Endothelial cell of umbilical vein (primary cell): ENCODE measurements around the gene LRRC8B. TPM values are rescaled to one million over a fixed set of nuclear protein-coding genes. Genes with fewer than 3 reads are reported as not detected.

Experiments
- BruUV-seq: library from RNA; stranded (reverse); fragments of 400-500 nt; replicated peaks from 2 replicates; lab custom pipeline; 2021; lab: Mats Ljungman, UMichigan
- CTCF ChIA-PET: fragments of 300-600, 350-600 bp; sonication (Branson Sonifier 250); formaldehyde crosslinking; loops from one replicate; lab custom pipeline; 2021; ENCODE audit warnings: antibody characterized with exemption, inconsistent platforms; lab: Charles Lee
- POLR2A ChIA-PET: fragments of 300-600, 350-600 bp; sonication (Branson Sonifier 250); formaldehyde crosslinking; loops from one replicate; lab custom pipeline; 2021; ENCODE audit warnings: antibody characterized with exemption, inconsistent platforms; lab: Charles Lee
- DNase-seq: peaks from one replicate; pipeline ENCODE4 v3.0.0-alpha.2; 2011; ENCODE audit warnings: low read depth, low spot score
- FAIRE-seq: peaks from 2 replicates; lab custom pipeline; 2011; peaks lifted over from hg19 to GRCh38; lab: Jason Lieb, UNC
- H2AFZ ChIP-seq: 2 replicates; pipeline ENCODE4 v1.6.0; 2012; ENCODE audit warnings: low read depth, low read length, control low read depth, inconsistent platforms
- H3K27ac ChIP-seq: 2 replicates; pipeline ENCODE4 v1.5.1; 2011; ENCODE audit warnings: low read depth, mild to moderate bottlenecking, control low read depth, low read length, moderate library complexity; ENCODE audit not compliant: insufficient read depth
- H3K27me3 ChIP-seq, 2 experiments: 2 replicates each; pipeline versions ENCODE4 v1.6.0 to v1.6.1; 2011; ENCODE audit warnings: low read length in 2 of 2, mixed read lengths in 1 of 2; ENCODE audit not compliant: control insufficient read depth in 2 of 2, insufficient read depth in 2 of 2
- H3K36me3 ChIP-seq, 2 experiments: 2 replicates in 1 of 2; 3 replicates in 1 of 2; pipeline ENCODE4 v1.5.1; 2011; ENCODE audit warnings: low read length in 2 of 2, mild to moderate bottlenecking in 1 of 2, moderate library complexity in 1 of 2; ENCODE audit not compliant: control insufficient read depth in 2 of 2, insufficient read depth in 2 of 2; ENCODE audit errors: extremely low read depth in 1 of 2
- H3K4me1 ChIP-seq: 3 replicates; pipeline ENCODE4 v1.5.1; 2011; ENCODE audit warnings: mild to moderate bottlenecking, low read length; ENCODE audit not compliant: control insufficient read depth, insufficient read depth; ENCODE audit errors: extremely low read depth
- H3K4me2 ChIP-seq: 2 replicates; pipeline ENCODE4 v1.6.1; 2011; ENCODE audit warnings: low read length, control low read depth, mixed read lengths; ENCODE audit not compliant: insufficient read depth
- H3K4me3 ChIP-seq, 3 experiments: fragments of 200-600 bp in 1 of 3; sonication (generic), shearing (Covaris generic) in 1 of 3; replicated peaks in 1 of 3; 2 replicates each; pipeline ENCODE4 v1.5.1; 2011 to 2016; ENCODE audit warnings: control low read depth in 3 of 3, low read length in 3 of 3, mild to moderate bottlenecking in 2 of 3, inconsistent platforms in 1 of 3, low read depth in 1 of 3, moderate library complexity in 1 of 3; ENCODE audit not compliant: insufficient read depth in 1 of 3
- H3K79me2 ChIP-seq: 2 replicates; pipeline ENCODE4 v1.6.0; 2012; ENCODE audit warnings: low read length, inconsistent platforms; ENCODE audit not compliant: control insufficient read depth, insufficient read depth
- H3K9ac ChIP-seq: replicated peaks from 2 replicates; pipeline ENCODE3; 2011; ENCODE audit warnings: low read length, control low read depth; ENCODE audit not compliant: insufficient read depth; ENCODE audit errors: extremely low read depth
- H3K9me1 ChIP-seq: replicated peaks from 3 replicates; pipeline ENCODE4 v1.6.0; 2011; ENCODE audit warnings: mild to moderate bottlenecking, low read length; ENCODE audit not compliant: control insufficient read depth, insufficient read depth; ENCODE audit errors: extremely low read depth
- H3K9me3 ChIP-seq: replicated peaks from 2 replicates; pipeline ENCODE4 v1.5.1; 2012; ENCODE audit warnings: low read length, inconsistent platforms; ENCODE audit not compliant: control insufficient read depth, insufficient read depth
- H4K20me1 ChIP-seq: replicated peaks from 2 replicates; pipeline ENCODE3; 2011; ENCODE audit warnings: mild to moderate bottlenecking, low read length; ENCODE audit not compliant: control insufficient read depth, insufficient read depth; ENCODE audit errors: extremely low read depth
- CTCF ChIP-seq, 2 donors: IDR thresholded peaks; 1 replicate in 1 of 2; 2 replicates in 1 of 2; pipeline ENCODE4 v1.5.1; 2011; ENCODE audit warnings: low read length in 2 of 2, mild to moderate bottlenecking in 2 of 2, moderate library complexity in 2 of 2, control low read depth in 1 of 2, inconsistent platforms in 1 of 2, low read depth in 1 of 2; ENCODE audit not compliant: insufficient read depth in 1 of 2; ENCODE audit errors: extremely low read depth in 1 of 2
- EZH2 ChIP-seq: IDR thresholded peaks from 2 replicates; pipeline ENCODE4 v1.6.1; 2012; ENCODE audit warnings: borderline replicate concordance, low read depth, mild to moderate bottlenecking, moderate library complexity, low read length, inconsistent platforms; ENCODE audit not compliant: severe bottlenecking
- FOS ChIP-seq: IDR thresholded peaks from 2 replicates; pipeline ENCODE4 v1.6.1; 2011; ENCODE audit warnings: mild to moderate bottlenecking, low read length, moderate library complexity, borderline replicate concordance; ENCODE audit not compliant: insufficient read depth
- GATA2 ChIP-seq: IDR thresholded peaks from 2 replicates; pipeline ENCODE4 v1.7.0; 2011; ENCODE audit warnings: low read depth, mild to moderate bottlenecking, moderate library complexity, mixed read lengths, low read length; ENCODE audit not compliant: insufficient read length, insufficient read depth
- JUN ChIP-seq: IDR thresholded peaks from 2 replicates; pipeline ENCODE4 v1.6.1; 2011; ENCODE audit warnings: borderline replicate concordance, low read depth; ENCODE audit not compliant: insufficient read length, insufficient read depth
- MAX ChIP-seq: IDR thresholded peaks from 2 replicates; pipeline ENCODE4 v1.6.1; 2011; ENCODE audit not compliant: insufficient read depth, insufficient read length
- MYC ChIP-seq: IDR thresholded peaks from one replicate; pipeline ENCODE4 v1.6.1; 2011; ENCODE audit warnings: mild to moderate bottlenecking, low read depth, low read length
- POLR2A ChIP-seq: IDR thresholded peaks from 2 replicates; pipeline ENCODE4 v1.6.1; 2012; ENCODE audit warnings: low read depth, mild to moderate bottlenecking, control low read depth, low read length
- POLR2AphosphoS5 ChIP-seq: IDR thresholded peaks from 2 replicates; pipeline ENCODE4 v1.6.1; 2012; ENCODE audit warnings: low read depth, mild to moderate bottlenecking, control low read depth, low read length, moderate library complexity; ENCODE audit not compliant: insufficient read depth
- dilution Hi-C: fragments of 300-500 bp; cut with MboI; formaldehyde crosslinking; loops from one replicate; pipeline ENCODE4 v1.15.0; 2019; ENCODE audit warnings: low sequenced_read_pairs; ENCODE audit not compliant: extremely low pct_ligation_motif_present
- intact Hi-C: fragments of 100-400 bp; cut with micrococcal nuclease; formaldehyde crosslinking; loops from one replicate; pipeline ENCODE4 v1.10.0; 2022
- polyA plus RNA-seq, 4 experiments: library from polyadenylated mRNA; depleted of rRNA in 3 of 4; stranded (reverse) in 3 of 4; unstranded in 1 of 4; fragments of >200 nt; gene quantifications; 2 replicates each; pipeline versions ENCODE4 v1.2.1 to v1.2.3, GENCODE V29; 2011 to 2012; ENCODE audit warnings: missing spikeins in 1 of 4
- total RNA-seq: library from RNA; stranded (reverse); gene quantifications from 2 replicates; pipeline ENCODE4 v1.2.3, GENCODE V29; 2021

Gene LRRC8B
- total and polyA plus RNA-seq, 2 donors (not counting 3 experiments of a cell fraction or from before 2014, with no cell fraction given) = 15.2 to 15.8 TPM

GRCh38 chr1:89578946-89579684 is 54.5 kb downstream of the LRRC8B start:
- TF ChIP-seq JUN (no peak), POLR2A (no peak), POLR2AphosphoS5 (no peak), GATA2 (no peak), MAX (no peak), FOS (no peak), EZH2 (no peak), MYC (no peak), CTCF (IDR thresholded peaks at IDR 0.05; ENCODE audit: extremely low read depth in 1 of 2, insufficient read depth in 1 of 2, low read depth in 1 of 2, low read length in 2 of 2) (no peak)
- BruUV-seq = no TSS peak
- H3K9ac ChIP-seq = no peak overlapping the region
- no peaks in the 10 kb centered on the region for H3K9me1 ChIP-seq
- H3K4me2 ChIP-seq = no peak overlapping the region
- intact Hi-C loops (no loop called here), dilution Hi-C loops (no loop called here)
- H4K20me1 ChIP-seq = no peaks in the 10 kb centered on the region
- H3K27me3 ChIP-seq = no peaks in the 10 kb centered on the region
- DNase-seq (no peak), FAIRE-seq (no peak)
- ChIA-PET POLR2A (no interaction called here), CTCF (interaction anchor here (0.7 to 1.7 kb wide), 7 partner anchors 12 to 95 kb away, joined by 3 to 7 read pairs (median 4); no protein-coding TSS in a partner anchor)
- no peak overlapping the region for H3K27ac ChIP-seq
- H3K4me1 ChIP-seq = no peaks in the 10 kb centered on the region
- no peaks in the 10 kb centered on the region for H3K79me2 ChIP-seq
- no peak overlapping the region for H3K4me3 ChIP-seq
- H3K9me3 ChIP-seq = no peaks in the 10 kb centered on the region
- H3K36me3 ChIP-seq = peaks cover 0 to 9% of the 10 kb centered on the region in 2 experiments
- H2AFZ ChIP-seq = no peak overlapping the region
